Ramos (cell line): Measurements from ENCODE around the gene OXSR1.

Source experiments
- in situ Hi-C: fragments of 300-500 bp; cut with MboI; formaldehyde crosslinking; loops from one replicate; pipeline ENCODE4 v1.14.3; 2022; ENCODE audit warnings: low sequenced_read_pairs; ENCODE audit not compliant: unreplicated experiment

Gene OXSR1

GRCh38 chr3:38164952-38165721 is at the start of gene OXSR1:
Gene OXSR1, plus strand, starts transcription at chr3:38165537. Its CDS starts 340 bp downstream, at chr3:38165877.
- in situ Hi-C loops: no loop called here

GRCh38 chr3:38115645-38116427 is 49.5 kb upstream of the OXSR1 start:
- in situ Hi-C loops: loop anchor here (5.0 kb wide), 1 partner anchor 366 kb away; no protein-coding TSS in a partner anchor

DNA sequence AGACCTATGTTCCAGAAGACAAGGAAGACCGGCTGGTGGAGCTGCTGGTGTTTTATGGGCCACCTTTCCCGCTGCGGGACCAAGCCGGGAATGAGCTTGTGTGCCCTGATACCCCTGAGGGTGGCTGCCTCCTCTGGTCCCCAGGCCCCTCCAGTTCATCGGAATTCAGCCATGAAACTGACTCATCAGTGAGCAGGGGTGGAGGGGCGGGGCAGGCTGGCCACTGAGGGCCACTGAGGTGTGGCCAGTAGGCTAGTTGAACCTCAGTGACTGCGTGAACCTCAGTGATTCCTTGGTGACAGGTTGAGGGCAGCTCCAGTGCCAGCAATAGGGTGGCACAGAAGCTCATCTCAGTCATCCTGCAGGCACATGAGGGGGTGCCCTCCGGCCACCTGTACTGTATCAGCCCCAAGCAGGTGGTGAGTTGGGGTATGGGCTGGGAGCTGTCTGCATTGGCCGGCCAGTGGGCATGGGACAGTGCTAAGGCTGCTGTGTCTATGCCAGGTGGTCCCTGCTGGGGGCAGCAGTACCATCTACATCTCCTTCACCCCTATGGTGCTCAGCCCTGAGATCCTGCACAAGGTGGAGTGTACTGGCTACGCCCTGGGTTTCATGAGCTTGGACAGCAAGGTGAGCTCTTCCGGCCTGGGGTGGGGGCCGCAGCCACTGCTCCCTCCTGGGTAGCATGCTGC is 48.7 kb upstream of the OXSR1 start:
- in situ Hi-C loops: loop anchor here (5.0 kb wide), 1 partner anchor 366 kb away; no protein-coding TSS in a partner anchor

DNA sequence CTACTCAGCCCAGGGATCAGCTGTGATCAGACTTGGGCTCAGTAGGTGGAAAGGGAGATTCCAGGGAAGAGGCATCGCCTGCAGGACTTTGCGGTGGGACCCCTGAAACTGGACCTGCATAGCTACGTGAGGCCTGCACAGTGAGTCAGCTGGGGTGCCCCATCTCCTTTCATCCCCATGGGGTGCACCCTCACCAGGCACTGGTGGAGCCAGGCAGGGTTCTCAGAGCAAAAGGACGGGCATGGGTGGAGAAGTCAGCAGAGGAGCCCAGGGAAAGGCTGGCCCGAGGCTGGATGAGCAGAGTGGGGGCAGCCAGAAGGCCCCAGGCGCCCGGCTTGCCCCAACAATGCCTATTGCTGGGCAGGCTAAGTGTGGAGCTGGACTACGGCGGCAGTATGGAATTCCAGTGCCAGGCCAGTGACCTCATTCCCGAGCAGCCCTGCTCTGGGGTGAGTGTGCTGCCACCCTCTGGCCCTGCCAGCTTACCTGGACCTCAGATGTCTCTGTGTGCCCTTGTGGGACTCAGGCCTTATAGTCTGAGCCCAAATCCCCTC is 48.1 kb upstream of the OXSR1 start:
- in situ Hi-C loops: loop anchor here (5.0 kb wide), 1 partner anchor 365 kb away; no protein-coding TSS in a partner anchor

DNA sequence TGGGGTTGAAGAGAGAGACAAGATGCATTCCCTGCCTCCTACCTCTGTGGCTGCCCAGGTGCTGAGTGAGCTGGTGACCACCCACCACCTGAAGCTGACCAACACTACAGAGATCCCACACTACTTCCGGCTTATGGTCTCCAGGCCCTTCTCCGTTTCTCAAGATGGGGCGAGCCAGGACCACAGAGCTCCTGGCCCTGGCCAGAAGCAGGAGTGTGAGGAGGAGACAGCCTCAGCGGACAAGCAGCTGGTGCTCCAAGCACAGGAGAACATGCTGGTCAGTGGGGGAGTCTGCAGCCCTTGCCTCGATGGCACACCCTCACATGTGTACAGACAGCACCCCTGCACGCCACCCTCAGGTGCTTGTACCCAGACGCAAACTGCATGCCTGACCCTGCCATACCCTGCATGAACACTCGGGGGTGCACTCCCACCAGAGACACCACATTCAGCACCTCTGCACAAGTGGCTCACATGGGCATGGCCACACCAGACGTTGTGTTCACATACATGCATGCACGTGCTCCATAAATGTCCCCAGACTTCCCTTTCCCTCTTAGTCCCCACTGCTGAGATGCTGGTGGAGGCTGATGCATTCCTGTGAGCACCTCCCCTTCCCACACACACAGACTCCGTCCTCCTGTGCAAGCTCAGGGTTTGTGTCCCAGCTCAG is 47.5 kb upstream of the OXSR1 start:
- in situ Hi-C loops: loop anchor here (5.0 kb wide), 1 partner anchor 364 kb away; no protein-coding TSS in a partner anchor

GRCh38 chr3:38118421-38119247 is 46.7 kb upstream of the OXSR1 start:
- in situ Hi-C loops: loop anchor here (5.0 kb wide), 1 partner anchor 364 kb away; no protein-coding TSS in a partner anchor

DNA sequence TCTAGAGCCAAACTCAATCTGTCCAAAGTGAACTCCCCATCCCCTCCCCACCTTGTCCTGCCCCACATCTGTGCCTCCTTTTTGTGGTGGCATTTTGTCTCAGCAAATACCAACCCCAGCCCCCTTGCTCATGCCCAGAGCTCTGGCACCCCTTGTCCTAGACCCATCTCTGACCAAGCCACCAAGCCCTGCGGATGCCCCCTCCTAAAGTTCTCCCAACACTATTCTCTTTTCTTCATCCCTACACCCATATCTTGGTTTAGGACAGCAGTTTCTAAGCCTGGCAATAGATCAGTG is 46.1 kb upstream of the OXSR1 start:
- in situ Hi-C loops: loop anchor here (5.0 kb wide), 1 partner anchor 363 kb away; no protein-coding TSS in a partner anchor

GRCh38 chr3:38119821-38120692 is 45.3 kb upstream of the OXSR1 start:
- in situ Hi-C loops: loop anchor here (5.0 kb wide), 1 partner anchor 362 kb away; no protein-coding TSS in a partner anchor

DNA sequence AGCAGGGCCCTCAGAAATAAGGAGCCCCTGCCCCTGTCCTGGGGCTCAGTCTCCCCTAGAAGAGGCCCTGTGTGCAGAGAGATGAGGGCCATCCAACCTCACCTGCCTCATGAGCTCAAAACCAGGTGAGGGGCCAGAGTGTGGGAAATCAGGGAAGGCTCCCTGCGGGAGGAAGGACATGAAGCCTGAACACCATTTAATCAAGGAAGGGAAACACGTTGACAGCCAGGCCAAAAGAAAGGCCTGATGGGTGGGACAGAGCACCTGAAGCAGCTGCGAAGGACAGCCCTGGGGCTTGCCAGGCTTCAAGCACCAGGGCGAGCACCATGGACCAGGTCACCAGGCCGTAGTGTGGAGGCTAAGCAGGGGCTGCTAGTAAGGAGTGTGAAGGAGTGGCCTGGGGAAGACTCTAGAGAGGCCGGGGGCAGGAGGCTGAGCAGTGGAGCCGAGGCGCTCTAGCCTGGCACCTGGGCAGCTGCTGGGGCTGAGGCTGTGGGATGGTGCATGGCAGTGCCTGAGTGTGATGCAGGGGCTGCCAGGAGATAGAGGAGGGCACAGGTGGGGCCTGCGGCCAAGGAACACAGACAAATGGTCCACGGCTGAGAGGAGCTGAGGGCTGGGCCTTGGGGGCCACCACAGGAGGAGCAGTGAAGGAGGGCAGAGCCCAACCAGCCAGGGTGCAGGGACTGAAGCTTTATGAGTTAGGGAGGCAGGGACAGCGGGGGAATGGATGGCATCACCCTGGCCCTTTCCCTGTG is 44.5 kb upstream of the OXSR1 start:
- in situ Hi-C loops: no loop called here

- in situ Hi-C loops: no loop called here
These were observed 43.9 kb upstream of the OXSR1 start for GRCh38 chr3:38121451-38121831.

GRCh38 chr3:38121832-38122461 is 43.4 kb upstream of the OXSR1 start:
- in situ Hi-C loops: no loop called here

GRCh38 chr3:38122712-38123290 is 42.5 kb upstream of the OXSR1 start:
- in situ Hi-C loops: no loop called here

GRCh38 chr3:38124324-38125122 is 40.8 kb upstream of the OXSR1 start:
- in situ Hi-C loops: no loop called here

- in situ Hi-C loops: no loop called here
These were observed 39.8 kb upstream of the OXSR1 start for GRCh38 chr3:38125305-38126120.
